ENCODE results near the gene DOK4. TPM values are rescaled to one million over a fixed set of nuclear protein-coding genes. Genes with fewer than 3 reads are reported as not detected.

DOK4 gene
- total RNA-seq, 1 experiment from 2014 or later, result 14.4 TPM

DNA sequence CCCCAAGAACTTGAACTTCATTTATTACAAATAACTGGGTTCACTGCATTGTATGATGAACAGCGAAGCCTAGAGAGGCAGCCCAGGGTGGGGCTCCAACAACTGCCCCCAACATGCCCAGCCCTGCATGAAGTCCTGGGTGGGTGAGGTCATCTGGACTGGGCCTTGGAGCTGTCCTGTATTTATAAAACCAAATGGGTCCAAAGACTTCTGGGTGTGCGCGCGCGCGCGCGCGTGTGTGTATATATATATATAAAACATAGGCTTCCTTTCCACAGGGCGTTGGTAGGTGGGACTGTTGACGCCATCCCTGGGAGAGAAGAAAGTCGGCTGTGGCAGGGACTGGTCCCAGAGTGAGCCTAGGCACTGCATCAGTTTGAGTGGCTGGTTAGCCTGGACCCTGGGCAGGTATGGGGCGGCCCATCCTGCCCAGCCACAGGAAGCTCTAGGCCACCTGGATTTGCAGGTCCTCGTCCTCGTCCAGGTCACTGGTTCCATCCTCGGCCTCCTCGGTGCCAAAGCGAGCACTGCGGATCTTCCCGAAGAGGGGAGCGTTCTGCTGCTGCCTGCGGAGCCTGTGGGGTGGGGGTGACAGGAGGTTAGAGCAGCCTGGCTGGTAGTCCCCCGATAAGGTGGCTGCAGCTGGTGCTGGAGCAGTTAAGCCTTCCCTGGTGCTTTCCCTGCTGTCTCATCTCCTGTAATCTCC, 26.2 kb upstream of the DOK4 start:
- Histone ChIP-seq H3K27ac (ENCODE audit: low read depth, low read length) (no peak overlapping the region), H3K4me2 (ENCODE audit: low read length) (no peak overlapping the region)
- CTCF ChIA-PET, result interaction anchor here (1.9 kb wide), 1 partner anchor 10 kb away, joined by 4 read pairs; no protein-coding TSS in a partner anchor

More for the DNA sequence above, 26.2 kb upstream of the DOK4 start:
- ATAC-seq (no peak), DNase-seq (ENCODE audit: low read depth, low spot score) (no peak)
- TF ChIP-seq CEBPB (IDR thresholded peaks at IDR 0.05; ENCODE audit: low read depth), result no peak
- TF ChIP-seq RAD21 (IDR thresholded peaks at IDR 0.05; ENCODE audit: low read depth), result no peak
- TF ChIP-seq JUND (IDR thresholded peaks at IDR 0.05), result no peak
- TF ChIP-seq POLR2AphosphoS5 (IDR thresholded peaks at IDR 0.05; ENCODE audit: low read depth, low read length), result no peak
- no peak for TF ChIP-seq YY1 (IDR thresholded peaks at IDR 0.05; ENCODE audit: extremely low read depth, insufficient replicate concordance, low read depth, low read length)
- no peak for TF ChIP-seq EZH2 (IDR thresholded peaks at IDR 0.05)
- TF ChIP-seq, protein P1, sequence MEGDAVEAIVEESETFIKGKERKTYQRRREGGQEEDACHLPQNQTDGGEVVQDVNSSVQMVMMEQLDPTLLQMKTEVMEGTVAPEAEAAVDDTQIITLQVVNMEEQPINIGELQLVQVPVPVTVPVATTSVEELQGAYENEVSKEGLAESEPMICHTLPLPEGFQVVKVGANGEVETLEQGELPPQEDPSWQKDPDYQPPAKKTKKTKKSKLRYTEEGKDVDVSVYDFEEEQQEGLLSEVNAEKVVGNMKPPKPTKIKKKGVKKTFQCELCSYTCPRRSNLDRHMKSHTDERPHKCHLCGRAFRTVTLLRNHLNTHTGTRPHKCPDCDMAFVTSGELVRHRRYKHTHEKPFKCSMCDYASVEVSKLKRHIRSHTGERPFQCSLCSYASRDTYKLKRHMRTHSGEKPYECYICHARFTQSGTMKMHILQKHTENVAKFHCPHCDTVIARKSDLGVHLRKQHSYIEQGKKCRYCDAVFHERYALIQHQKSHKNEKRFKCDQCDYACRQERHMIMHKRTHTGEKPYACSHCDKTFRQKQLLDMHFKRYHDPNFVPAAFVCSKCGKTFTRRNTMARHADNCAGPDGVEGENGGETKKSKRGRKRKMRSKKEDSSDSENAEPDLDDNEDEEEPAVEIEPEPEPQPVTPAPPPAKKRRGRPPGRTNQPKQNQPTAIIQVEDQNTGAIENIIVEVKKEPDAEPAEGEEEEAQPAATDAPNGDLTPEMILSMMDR (IDR thresholded peaks at IDR 0.05 in 2 of 3, conservative IDR thresholded peaks at IDR 0.05 in 1 of 3; ENCODE audit: borderline replicate concordance in 1 of 3, insufficient read depth in 1 of 3, low read depth in 2 of 3, low read length in 2 of 3), result no peak
- TF ChIP-seq, protein P2, sequence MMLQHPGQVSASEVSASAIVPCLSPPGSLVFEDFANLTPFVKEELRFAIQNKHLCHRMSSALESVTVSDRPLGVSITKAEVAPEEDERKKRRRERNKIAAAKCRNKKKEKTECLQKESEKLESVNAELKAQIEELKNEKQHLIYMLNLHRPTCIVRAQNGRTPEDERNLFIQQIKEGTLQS (IDR thresholded peaks at IDR 0.05), result no peak
- TF ChIP-seq, protein P3, sequence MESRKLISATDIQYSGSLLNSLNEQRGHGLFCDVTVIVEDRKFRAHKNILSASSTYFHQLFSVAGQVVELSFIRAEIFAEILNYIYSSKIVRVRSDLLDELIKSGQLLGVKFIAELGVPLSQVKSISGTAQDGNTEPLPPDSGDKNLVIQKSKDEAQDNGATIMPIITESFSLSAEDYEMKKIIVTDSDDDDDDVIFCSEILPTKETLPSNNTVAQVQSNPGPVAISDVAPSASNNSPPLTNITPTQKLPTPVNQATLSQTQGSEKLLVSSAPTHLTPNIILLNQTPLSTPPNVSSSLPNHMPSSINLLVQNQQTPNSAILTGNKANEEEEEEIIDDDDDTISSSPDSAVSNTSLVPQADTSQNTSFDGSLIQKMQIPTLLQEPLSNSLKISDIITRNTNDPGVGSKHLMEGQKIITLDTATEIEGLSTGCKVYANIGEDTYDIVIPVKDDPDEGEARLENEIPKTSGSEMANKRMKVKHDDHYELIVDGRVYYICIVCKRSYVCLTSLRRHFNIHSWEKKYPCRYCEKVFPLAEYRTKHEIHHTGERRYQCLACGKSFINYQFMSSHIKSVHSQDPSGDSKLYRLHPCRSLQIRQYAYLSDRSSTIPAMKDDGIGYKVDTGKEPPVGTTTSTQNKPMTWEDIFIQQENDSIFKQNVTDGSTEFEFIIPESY (IDR thresholded peaks at IDR 0.05; ENCODE audit: extremely low read depth, insufficient replicate concordance, low read length), result no peak
- no peak for TF ChIP-seq TCF7L2 (IDR thresholded peaks at IDR 0.05; ENCODE audit: borderline replicate concordance, extremely low read depth, insufficient read depth, insufficient read length)
- TF ChIP-seq SP1 (IDR thresholded peaks at IDR 0.05; ENCODE audit: low read depth), result no peak
- no peak for TF ChIP-seq SIN3A (IDR thresholded peaks at IDR 0.05; ENCODE audit: low read depth)
- no peak for TF ChIP-seq POLR2A (IDR thresholded peaks at IDR 0.05; ENCODE audit: borderline replicate concordance, extremely low read depth, insufficient read depth, insufficient read length)
- TF ChIP-seq EGR1 (IDR thresholded peaks at IDR 0.05; ENCODE audit: low read depth), result no peak
- TF ChIP-seq FOSL1 (IDR thresholded peaks at IDR 0.05; ENCODE audit: low read depth), result no peak
- TF ChIP-seq ELF1 (IDR thresholded peaks at IDR 0.05; ENCODE audit: borderline replicate concordance, low read depth), result no peak
- TF ChIP-seq ZFX (IDR thresholded peaks at IDR 0.05), result no peak
- no peak for TF ChIP-seq EZH2phosphoT487 (IDR thresholded peaks at IDR 0.05; ENCODE audit: borderline replicate concordance)
- no peak for TF ChIP-seq CBX3 (IDR thresholded peaks at IDR 0.05; ENCODE audit: low read depth)
- H3K9me2 ChIP-seq (ENCODE audit: insufficient read depth), result no peaks in the 10 kb centered on the region
- RAD21 ChIA-PET (ENCODE audit: low non-redundant PET in 1 of 2, low total read pairs in 2 of 2, uncharacterized antibody in 2 of 2, unreplicated experiment in 2 of 2), result no interaction called here
- no peak overlapping the region for H3K9ac ChIP-seq (ENCODE audit: low read length)
- no peaks in the 10 kb centered on the region for H3K27me3 ChIP-seq (ENCODE audit: insufficient read depth, low read length)
- no peak overlapping the region for H2AFZ ChIP-seq (ENCODE audit: low read depth, low read length, poor library complexity, severe bottlenecking)
- POLR2A ChIA-PET, result no interaction called here
- H3K9me3 ChIP-seq (ENCODE audit: control insufficient read depth in 1 of 2, insufficient read depth in 1 of 2, low read depth in 1 of 2, low read length in 2 of 2), result no peaks in the 10 kb centered on the region
- BruUV-seq (replicated peaks), result no TSS peak
- H3K79me2 ChIP-seq (ENCODE audit: insufficient read depth, low read length), result no peaks in the 10 kb centered on the region
- H3K36me3 ChIP-seq (ENCODE audit: control insufficient read depth in 1 of 2, insufficient read depth in 2 of 2, low read length in 2 of 2), result no peaks in the 10 kb centered on the region
- H3K4me3 ChIP-seq (replicated peaks in 1 of 2; ENCODE audit: low read depth in 1 of 2, low read length in 2 of 2), result no peak overlapping the region
- no peaks in the 10 kb centered on the region for H3K4me1 ChIP-seq (ENCODE audit: control insufficient read depth in 1 of 2, insufficient read depth in 2 of 2, low read length in 2 of 2)
- no peaks in the 10 kb centered on the region for H4K20me1 ChIP-seq (ENCODE audit: insufficient read depth)
- intact Hi-C loops (cut with micrococcal nuclease), result no loop called here
